Brain pericyte (primary cell): ENCODE measurements around the gene ARL3.
"Not testable (repeated sequence)": the region's sequence is repeated elsewhere in the genome, so short reads cannot be mapped to it uniquely, and the experiment has no call there.

ENCODE experiments used
- DNase-seq: peaks from one replicate; pipeline ENCODE4 v3.0.0-alpha.2; 2012; ENCODE audit warnings: low read depth, low spot score

ARL3 gene

DNA sequence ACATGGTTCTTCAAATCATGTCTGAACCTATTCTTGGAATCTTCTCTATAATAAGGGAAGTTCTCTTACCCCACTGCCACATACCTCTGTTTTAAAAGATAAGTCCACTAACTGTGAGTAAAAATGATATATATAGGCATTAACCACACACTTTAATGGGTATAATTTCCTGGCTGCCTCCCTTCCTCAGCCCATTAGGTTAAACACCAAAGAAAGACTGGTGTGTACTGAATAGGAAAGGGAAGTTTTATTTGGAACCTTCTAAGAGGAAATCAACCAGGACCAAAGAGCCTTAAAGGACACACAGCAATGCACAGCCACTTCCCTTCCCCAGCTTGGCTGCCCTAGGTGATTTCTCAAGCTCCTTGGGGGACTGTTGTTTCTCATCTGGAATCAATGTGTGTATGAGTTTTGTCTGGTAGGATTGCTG is 24.5 kb upstream of the ARL3 start:
- no peak for DNase-seq

DNA sequence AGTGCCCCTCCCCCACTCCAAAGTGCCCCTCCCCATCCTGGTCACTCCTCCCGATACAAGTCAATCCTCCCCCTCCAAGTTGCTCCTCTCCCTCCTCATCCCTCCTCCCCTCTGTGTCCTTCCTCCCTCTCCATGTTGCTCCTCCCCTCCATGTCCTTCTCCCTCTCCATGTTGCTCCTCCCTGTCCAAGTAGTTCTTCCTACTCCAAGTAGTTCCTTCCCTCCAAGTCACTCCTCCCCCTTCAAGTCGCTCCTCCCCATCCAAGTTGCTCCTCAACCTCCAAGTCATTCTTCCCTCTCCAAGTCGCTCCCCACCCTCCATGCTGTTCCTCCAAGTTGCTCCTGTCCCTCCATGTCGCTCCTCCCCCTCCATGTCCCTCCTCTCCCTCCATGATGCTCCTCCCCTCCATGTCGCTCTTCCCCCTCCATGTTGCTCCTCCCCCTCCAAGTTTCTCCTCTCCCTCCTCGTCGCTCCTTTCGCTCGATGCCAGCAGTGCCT is 20.9 kb upstream of the ARL3 start:
- no peak for DNase-seq

DNA sequence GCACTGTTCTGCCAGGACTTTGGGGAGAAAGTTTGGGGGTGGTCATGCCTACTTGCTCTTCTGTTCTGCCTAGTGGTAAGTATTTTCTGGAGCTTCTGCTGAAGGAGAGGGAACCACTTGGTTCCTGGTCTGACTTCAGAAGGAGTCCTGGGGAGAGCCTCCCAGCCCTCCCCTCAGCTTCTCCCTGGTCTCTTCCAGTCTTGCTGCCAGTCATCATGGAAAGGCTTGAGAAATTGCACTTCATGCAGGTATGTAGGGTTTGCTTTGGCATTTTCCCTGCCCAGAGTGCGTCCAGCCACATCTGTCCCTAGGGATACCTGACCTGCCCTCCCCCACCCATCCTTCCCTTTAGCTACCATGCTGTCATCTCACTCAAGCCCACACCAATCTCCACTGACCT is 18.5 kb upstream of the ARL3 start:
- DNase-seq, result no peak

DNA sequence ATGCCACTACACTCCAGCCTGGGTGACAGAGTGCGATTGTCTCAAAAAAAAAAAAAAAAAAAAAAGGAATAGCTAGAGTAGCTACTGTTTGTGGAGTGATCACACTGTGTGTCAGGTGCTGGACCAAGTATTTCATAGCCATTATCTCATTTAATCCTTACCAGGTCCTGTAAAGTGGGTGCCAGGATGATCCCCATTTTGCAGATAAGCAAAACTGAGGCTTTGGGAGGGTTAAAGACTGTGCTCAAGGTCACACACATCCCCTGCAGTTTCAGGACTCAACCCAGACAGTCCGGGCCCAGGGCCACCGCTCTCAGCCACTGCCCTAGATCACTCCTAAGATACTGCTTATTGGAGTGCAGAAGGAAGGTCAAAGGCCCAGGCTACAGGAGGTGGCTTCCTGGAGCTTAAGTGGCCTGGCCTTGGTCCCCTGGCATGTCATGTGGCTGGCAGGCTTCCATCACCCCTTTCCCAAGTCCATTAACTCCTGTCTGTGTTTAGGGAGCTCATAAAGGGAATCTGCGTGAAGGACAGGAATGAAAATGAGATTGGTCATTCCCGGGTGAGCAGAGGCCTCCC is 17.1 kb upstream of the ARL3 start:
- DNase-seq, result no peak

DNA sequence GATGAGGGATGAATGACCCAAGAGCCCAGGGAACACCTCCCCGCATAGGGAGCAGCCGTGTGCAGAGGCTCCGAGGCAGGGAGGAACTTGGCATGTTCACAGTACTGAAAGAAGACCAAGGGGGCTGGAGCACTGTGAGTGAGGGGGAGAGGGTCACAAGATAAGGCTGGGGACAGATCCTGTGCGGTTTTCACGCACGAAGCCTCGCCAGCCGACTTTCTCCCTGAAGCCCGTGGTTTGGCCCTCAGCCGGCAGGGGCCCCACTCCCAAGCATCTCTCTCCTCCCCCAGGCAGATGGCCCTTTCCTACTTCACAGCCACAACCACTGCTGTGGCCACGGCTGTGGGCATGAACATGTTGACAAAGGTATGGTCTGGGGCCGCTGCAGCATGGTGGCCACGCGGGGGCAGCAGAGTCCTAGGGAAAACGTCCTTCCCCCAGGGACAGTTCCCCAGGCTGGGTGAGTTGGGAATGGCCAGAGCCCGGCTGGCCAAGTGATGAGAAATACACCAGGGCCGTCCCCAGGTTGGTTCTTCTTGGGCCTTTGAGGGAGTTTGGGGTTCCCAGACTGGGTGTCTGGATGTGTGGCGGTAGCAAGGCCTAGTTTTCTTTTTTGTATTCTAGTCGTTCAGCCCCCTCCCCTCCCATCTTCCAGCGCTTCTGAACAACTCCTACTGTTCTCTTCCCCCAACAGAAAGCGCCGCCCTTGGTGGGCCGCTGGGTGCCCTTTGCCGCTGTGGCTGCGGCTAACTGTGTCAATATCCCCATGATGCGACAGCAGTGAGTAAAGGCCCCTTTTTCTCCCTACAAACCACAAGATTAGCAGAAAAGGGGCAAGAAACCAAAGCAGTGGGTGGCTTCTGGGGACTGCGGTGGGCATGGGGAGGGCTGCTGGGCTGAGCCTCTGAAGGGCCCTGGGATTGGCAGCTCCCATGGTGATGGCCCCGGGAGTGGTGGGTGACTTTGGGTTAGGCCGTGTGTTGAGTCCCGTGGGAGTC is 15.1 kb upstream of the ARL3 start:
- DNase-seq, result no peak

DNA sequence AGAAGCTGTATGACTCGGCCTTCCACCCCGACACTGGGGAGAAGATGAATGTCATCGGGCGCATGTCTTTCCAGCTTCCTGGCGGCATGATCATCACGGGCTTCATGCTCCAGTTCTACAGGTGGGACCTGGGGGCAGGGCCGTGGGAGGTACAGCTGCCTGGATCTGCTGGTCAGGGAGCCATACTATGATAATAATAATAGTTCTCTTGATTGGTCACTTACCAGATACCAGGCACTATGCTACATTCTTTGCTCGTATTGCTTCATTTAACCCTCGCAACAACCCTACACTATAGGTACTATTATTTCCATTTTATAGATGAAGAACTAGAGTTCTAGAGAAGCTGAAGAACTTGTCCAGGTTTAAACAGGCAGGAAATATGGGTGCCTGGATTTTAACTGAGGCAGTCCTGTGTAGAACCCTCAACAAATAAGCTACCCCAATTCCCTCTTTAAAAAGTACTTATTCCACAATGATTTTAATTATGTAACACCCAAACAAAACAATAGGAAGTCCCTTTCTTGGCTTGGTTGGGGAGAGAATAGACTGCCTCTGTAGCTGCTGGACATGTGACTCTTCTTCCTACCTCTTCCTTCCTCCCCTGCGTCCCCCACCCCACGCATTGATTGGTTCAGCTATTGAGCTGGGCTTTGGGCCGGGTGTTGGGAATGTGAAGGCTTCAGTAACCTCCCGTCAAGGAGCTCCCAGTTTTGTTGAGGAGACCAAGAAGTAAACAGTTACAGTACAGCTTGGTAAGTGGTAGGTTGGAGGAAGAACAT is 13.0 kb upstream of the ARL3 start:
- DNase-seq, result no peak

DNA sequence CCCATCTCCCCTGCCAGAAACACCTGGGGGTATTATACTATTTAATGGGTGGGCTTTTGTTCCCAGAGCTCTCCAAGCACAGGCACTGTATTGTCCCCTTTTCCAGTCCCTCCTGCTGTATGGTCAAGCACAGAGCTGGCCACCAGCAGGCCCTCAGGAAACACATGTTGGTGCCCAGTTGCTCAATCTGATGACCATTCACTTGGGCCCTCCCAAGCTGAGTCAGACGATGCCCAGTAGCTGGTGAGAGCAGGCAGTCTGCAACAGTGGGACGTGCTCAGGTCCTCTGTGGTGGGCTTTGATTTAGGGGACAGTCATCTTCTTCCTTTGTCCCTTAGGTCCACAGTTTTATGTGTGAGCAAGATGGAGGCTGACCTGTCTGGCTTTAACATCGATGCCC is 12.1 kb upstream of the ARL3 start:
- DNase-seq, result no peak

DNA sequence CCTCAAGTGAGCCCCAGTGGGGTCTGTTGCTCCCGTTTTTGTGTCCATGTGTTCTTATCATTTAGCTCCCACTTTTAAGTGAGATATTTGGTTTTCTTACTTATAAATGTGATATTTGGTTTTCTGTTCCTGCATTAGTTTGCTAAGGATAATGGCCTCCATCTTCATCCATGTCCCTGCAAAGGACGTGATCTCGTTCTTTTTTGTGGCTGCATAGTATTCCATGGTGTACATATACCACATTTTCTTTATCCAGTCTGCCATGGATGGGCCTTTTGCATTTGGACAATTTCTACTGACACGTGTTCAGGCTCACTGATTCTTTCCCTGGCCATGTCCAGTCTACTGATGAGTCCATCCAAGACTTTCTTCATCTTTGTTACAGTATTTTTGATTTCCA is 9.8 kb upstream of the ARL3 start:
- no peak for DNase-seq

DNA sequence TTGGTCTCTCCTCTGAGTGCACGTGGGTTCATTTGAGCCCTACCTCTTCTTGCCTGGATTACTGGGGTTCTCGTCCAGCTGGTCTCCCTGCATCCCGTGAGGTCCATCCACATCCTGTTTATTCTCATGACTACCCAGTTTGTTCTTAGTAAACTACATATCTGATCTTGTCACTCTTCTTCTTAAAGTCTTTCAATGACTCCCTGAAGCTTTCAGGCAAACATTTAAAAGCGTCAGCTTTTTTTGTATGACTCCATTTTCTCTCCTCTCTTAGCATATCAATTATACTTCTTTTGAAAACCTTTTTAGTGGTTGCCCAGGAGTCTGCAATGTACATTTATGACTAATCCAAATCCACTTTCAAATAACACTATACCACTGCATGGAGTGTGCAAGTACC is 7.8 kb upstream of the ARL3 start:
- DNase-seq, result no peak

DNA sequence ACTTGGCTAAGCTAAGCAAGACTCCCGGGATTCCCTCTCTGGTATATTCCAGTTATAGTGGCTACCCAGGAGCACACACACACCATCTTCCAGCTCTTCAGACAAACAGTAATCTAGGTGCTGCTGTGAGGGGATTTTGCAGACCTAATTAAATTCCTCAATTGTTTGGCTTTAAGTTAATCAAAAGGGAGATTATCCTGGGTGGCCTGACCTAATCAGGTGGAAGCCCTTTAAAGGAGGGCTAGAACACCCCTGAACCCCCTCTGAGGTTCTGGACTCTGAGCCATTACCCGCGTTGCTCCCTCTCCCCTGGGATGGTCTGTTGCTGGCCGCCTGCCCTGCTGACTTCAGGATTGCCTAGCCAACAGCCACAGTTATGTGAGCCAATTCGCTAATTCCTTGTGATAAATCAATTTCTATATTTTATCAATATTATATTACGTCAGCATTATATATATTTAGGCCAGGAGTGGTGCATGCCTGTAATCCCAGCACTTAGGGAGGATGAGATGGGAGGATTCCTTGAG is 6.6 kb upstream of the ARL3 start:
- DNase-seq, result no peak

DNA sequence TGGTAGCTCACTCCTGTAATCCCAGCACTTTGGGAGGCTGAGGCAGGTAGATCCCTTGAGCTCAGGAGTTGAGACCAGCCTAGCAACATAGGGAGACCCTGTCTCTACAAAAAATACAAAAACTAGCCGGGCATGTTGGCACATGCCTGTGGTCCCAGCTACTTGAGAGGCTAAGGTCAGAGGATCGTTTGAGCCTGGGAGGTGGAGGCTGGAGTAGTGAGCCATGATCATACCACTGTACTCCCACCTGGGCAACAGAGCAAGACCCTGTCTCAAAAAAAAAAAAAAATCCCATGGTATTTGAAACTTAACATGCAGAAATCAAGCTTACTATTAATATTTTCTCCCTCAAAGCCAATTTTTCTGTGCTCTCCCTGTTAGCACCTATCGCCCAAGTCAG is 6.1 kb upstream of the ARL3 start:
- DNase-seq, result no peak

DNA sequence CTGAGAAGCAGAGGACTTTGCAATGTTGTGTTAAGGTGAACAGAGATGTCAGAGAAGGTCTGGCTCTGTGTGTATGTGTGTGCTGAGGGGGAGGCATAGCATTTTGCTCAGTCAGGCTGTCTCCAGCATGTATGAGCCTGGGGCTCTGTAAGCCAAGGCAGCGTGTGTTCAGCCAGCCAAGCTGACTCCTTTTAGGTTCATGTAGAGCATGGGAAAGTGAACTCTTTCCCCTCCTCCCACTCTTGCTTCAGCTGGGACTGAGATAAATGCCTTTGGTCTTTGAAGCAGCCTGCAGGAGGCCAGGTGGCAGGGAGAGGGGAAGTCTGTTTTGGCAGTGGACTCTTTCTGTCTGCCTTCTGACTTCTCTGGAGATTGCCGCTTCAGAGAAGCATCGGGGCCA is 4.0 kb upstream of the ARL3 start:
- no peak for DNase-seq

DNA sequence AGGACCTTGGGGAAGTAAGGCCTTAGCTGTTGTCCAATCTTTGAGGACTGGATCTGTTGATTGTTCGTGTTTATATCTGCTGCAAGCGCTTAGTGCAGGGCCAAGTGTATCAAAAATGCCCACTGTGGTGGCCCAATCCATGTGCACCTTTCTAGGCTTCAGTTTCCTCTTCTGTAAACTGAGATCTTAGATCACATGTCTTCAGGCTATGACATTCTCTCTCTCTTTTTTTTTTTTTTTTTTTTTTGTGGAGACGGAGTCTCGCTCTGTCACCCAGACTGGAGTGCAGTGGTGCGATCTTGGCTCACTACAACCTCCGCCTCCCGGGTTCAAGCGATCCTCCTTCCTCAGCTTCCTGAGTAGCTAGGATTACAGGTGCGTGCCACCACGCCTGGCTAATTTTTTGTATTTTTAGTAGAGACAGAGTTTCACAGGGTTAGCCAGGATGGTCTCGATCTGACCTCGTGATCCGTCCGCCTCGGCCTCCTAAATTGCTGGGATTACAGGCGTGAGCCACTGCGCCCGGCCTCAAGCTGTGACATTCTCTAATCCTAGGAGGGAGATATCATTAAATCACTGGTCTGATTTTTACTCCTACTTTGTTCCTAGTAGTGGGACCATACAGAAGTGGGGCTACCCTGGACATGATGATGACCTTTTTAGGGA is 2.8 kb upstream of the ARL3 start:
- not testable (repeated sequence) for DNase-seq

DNA sequence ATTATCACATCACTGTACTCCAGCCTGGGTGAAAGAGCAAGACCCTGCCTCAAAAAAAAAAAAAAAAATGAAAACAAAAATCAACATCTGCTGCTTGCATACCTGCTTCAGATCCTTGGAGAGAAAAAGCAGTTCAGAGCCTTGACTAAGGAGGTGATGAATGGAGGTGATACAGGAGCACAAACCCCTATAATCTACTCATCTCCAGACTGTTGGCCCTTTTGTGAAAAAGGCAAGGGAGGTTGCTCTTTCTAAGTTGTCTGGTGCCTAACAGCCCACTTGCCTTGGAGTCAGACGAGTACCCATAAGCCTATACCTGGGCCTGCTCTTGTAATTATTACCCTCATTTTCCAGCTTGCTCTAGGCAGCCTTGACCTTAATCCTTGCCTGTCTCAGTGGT is 1.7 kb upstream of the ARL3 start:
- DNase-seq, result no peak

DNA sequence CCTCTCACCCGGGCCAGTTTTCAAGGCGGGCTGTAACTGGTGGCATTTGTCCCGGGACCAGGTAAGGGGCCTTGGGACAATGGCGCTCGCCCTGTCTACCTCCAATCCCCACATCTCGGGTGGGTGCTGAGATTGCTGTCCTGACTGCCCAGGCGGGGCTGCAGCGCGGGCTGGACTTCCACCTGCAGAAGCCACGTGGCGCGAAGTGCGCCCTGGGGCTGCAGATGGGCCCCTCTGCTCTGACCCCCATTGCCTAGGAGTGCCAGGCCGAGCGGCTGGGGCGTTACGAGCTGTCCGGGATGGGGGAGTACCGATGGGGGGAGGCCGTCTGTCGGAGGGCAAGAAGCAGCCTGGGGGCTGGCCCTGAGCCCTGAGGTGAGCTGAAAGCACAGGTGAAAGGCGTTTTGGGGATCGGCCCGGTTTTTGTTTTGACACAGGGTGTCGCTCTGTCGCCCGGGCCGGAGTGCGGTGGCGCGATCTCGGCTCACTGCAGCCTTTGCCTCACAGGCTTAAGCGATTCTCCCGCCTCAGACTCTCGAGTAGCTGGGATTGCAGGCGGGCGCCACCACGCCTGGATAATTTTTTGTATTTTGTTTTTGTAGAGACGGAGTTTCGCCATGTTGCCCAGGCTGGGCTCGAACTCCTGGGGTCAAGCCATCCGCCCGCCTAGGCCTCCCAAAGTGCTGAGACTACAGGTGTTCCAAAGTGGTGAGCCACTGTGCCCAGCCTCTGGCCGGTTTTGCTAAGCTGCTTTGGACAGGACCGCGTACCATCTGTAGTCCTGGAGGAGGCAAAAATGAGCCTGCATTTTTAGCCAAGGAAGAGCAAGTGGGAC is 641 bp upstream of the ARL3 start, which contains the start of gene SFXN2:
Gene SFXN2 (plus strand): TSS at position 16 of the 835 bp plus-strand sequence. CDS start 12,001 bp downstream, outside the sequence.
- no peak for DNase-seq

DNA sequence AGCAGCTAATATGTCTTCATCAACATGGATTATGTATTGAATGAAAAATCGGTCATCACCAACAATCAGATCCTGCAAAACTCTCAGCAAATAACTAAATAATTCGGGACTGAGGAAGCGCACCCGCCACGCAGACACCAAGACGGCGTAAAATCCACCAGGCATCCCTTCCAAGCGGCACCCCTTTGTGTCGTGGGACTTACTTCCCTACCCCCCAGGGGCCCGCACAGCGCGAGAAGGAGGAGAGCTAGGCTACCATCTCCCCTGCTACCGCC is 721 bp downstream of the ARL3 start:
- DNase-seq, result no peak

DNA sequence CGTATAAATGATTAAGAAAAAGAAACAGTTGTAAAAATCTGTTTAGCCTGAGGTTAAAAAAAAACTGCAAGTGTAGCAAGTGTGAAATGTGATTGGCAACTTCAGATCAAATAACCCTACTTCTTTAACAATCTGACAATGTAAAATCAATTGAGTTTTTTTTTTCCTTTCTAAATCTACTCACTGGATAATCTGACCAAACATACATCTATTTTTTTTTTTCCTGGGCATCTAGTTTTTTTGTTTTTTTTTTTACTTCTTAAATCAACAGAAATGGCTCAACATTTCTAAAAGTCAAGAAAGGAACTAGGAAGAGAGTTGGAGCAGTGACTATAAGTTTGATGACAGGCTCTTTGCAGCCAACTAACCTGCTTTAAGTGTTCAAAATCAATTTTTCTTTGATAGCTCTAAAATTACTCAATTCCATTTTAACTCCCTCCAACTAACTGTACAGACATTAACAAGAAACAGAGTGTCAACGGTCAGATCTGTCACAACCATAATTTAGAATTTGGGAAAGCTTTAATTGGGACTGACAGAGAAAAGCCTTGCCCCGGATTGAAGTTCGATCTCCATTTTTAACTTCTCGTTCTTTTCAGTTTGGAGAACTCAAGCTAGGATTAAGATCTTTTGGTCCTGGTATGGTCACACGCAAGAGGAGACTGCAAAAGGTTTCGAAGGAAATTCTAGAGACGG is 1.2 kb downstream of the ARL3 start:
- DNase-seq, result no peak

DNA sequence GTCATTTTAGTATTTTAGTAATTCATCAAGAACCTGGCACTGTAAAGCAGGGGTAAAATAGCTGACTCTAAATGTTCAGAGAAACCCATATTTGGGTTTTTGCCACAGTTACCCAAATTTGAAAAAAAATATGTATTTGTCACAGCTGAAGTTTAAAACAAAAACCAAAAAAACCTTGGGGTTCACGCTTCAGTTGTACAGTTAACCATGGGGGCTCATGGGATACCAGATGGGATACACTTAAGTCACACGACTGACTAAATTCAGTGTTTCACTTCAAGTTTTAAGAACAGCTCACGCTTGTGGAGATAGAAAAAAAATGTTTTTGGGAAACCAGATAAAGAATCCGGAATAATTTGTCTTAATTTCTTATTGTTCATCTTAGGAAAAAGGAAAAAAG is 2.1 kb downstream of the ARL3 start:
- no peak for DNase-seq

DNA sequence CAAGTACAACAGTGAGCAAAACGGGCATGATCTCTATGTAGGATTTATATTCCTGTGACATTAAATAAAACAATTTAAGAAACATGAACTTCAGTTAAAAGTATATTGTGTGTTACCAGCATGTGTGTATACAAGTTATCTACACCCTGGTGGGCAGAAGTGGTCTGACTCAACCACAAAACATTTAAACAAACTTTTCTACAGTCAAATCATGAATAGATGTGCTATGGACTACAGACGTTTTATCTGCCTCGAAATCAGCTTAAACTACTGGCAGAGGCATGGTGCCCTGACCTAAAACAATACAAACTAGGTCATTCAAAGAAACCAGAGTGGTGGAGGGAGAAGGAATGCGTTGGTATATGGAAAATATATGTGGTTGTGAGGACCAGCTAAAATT is 3.6 kb downstream of the ARL3 start:
- no peak for DNase-seq

DNA sequence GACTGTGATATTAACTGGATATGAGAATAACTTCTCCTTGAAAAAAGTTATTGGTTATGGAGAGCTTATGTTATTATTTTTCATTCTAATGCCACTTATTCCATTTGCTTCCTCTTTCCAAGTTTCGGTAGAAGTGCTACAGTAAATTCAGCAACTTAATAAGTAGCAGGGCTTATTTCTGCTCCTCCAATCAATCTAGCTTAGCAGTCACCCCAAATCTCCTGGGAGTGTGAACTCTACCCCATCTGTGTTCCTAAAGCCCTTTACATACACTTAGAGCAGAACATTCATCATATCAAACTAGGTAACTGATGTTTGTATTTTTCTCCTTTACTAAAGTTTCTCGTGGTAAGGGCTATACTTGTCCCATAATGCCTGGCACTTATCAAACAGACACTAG is 8.7 kb downstream of the ARL3 start:
- DNase-seq, result no peak
